Vagina (tissue), 2 donors: ENCODE data around the gene INPP4A. TPM values are rescaled to one million over a fixed set of nuclear protein-coding genes. Genes with fewer than 3 reads are reported as not detected.

Source experiments
- DNase-seq, 2 donors: peaks; one replicate each; pipeline ENCODE4 v3.0.0-alpha.2; 2017; ENCODE audit errors: extremely low spot score in 2 of 2
- H3K27ac ChIP-seq: fragments of 200-600 bp; sonication (generic); one replicate; pipeline ENCODE4 v1.5.1; 2019
- H3K27me3 ChIP-seq: fragments of 200-600 bp; sonication (generic); one replicate; pipeline ENCODE4 v1.5.1; 2019
- H3K36me3 ChIP-seq, 2 donors: fragments of 200-600 bp; sonication (generic); one replicate each; pipeline ENCODE4 v1.5.1; 2017 to 2019
- H3K4me1 ChIP-seq: fragments of 200-600 bp; sonication (generic); one replicate; pipeline ENCODE4 v1.5.1; 2019
- H3K4me3 ChIP-seq, 2 donors: fragments of 200-600 bp; sonication (generic); 1 replicate in 1 of 2; 2 replicates in 1 of 2; pipeline ENCODE4 v1.5.1; 2016 to 2019
- H3K9me3 ChIP-seq: fragments of 200-600 bp; sonication (generic); one replicate; pipeline ENCODE4 v1.5.1; 2019
- POLR2A ChIP-seq, 2 donors: fragments of 450-650 bp; IDR thresholded peaks; one replicate each; pipeline ENCODE4 v1.6.1; 2017; ENCODE audit warnings: antibody characterized with exemption in 2 of 2, mild to moderate bottlenecking in 2 of 2, moderate library complexity in 2 of 2
- POLR2AphosphoS5 ChIP-seq, 2 donors: sonication (generic); formaldehyde crosslinking; IDR thresholded peaks; one replicate each; pipeline ENCODE4 v1.9.0; 2017; ENCODE audit warnings: antibody characterized with exemption in 2 of 2, mild to moderate bottlenecking in 2 of 2, low read depth in 1 of 2; ENCODE audit not compliant: insufficient read depth in 1 of 2
- intact Hi-C: fragments of 100-400 bp; cut with DNase I; formaldehyde crosslinking; loops from one replicate; pipeline ENCODE4 v1.15.1; 2023
- total RNA-seq: library from RNA; depleted of rRNA; stranded (reverse); fragments of >200 nt; gene quantifications from one replicate; pipeline ENCODE4 v1.2.3, GENCODE V29; 2016
- TF ChIP-seq, protein P1 (sequence below), 3 experiments: fragments of 450-650 bp in 2 of 3; fragments of 200-600 bp in 1 of 3; sonication (generic) in 1 of 3; IDR thresholded peaks; one replicate each; pipeline ENCODE4 v1.5.1; 2017 to 2019; ENCODE audit warnings: antibody characterized with exemption in 3 of 3, mild to moderate bottlenecking in 2 of 3, moderate library complexity in 2 of 3

The INPP4A gene
- total RNA-seq, 1 donor from 2014 or later = 38.1 TPM

DNA sequence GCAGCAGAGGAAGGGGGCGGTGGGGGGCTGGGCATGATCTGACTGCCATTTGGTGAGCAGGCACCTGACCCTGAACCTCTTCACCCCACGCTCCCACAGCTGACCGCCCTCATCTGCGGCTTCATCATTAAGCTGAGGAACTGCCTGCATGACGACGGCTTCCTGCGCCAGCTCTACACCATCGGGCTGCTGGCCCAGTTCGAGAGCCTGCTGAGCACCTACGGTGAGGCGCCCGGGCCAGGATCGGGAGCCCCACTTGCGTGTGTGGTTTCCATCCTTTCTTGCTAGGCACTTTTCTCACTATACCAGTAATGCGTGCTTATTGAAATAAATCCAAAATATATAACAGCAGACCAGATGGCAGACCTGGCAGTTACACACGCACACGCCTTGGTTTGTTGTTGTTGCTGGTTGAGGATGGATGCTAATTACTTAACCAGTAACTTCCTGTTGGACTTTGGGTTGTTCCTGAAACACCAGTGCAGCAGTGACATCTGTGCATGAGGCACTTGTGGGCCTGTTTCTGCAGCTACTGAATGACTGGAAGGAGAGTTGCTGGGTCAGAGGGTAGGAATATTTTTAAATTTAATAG, 120.0 kb downstream of the INPP4A start:
- Histone ChIP-seq H3K36me3 (peaks cover 0 to 22% of the 10 kb centered on the region in 2 donors), H3K4me1 (peaks cover 7% of the 10 kb centered on the region), H3K27ac (no peak overlapping the region), H3K4me3 (no peak overlapping the region), H3K27me3 (no peaks in the 10 kb centered on the region), H3K9me3 (no peaks in the 10 kb centered on the region)
- intact Hi-C loops = no loop called here
- TF ChIP-seq POLR2AphosphoS5 (IDR thresholded peaks at IDR 0.05; ENCODE audit: insufficient read depth in 1 of 2, low read depth in 1 of 2) = no peak
- TF ChIP-seq POLR2A (IDR thresholded peaks at IDR 0.05) = no peak
- TF ChIP-seq, protein P1, sequence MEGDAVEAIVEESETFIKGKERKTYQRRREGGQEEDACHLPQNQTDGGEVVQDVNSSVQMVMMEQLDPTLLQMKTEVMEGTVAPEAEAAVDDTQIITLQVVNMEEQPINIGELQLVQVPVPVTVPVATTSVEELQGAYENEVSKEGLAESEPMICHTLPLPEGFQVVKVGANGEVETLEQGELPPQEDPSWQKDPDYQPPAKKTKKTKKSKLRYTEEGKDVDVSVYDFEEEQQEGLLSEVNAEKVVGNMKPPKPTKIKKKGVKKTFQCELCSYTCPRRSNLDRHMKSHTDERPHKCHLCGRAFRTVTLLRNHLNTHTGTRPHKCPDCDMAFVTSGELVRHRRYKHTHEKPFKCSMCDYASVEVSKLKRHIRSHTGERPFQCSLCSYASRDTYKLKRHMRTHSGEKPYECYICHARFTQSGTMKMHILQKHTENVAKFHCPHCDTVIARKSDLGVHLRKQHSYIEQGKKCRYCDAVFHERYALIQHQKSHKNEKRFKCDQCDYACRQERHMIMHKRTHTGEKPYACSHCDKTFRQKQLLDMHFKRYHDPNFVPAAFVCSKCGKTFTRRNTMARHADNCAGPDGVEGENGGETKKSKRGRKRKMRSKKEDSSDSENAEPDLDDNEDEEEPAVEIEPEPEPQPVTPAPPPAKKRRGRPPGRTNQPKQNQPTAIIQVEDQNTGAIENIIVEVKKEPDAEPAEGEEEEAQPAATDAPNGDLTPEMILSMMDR (IDR thresholded peaks at IDR 0.05) = no peak
- DNase-seq = no peak

DNA sequence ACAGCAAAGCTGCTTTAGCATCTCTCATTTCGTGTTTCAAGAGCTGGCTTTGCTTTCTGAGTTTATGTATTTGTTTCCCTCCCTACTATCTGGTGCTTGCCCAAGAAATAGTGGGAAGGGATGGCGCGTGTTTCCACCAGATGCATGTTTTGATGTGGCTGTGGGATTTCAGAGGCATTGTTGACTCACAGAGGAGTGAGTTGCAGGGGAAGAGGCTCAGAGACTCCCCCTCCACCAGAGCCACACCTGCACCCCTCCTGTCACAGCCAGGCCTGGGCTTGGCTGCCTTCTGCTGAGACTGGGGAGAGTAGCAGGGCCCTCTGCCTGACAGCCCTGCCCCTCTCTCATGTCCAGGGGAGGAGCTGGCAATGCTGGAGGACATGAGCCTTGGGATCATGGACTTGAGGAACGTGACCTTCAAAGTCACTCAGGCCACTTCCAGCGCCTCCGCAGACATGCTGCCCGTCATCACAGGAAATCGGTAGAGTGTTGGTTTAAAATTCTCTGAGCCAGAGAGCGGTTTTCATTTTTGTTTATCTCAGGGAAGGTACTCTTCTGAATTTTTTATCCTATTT, 120.7 kb downstream of the INPP4A start:
- Histone ChIP-seq H3K4me3 (no peak overlapping the region), H3K9me3 (no peaks in the 10 kb centered on the region), H3K27me3 (no peaks in the 10 kb centered on the region), H3K4me1 (no peaks in the 10 kb centered on the region), H3K36me3 (peaks cover 0 to 22% of the 10 kb centered on the region in 2 donors), H3K27ac (no peak overlapping the region)
- intact Hi-C loops = no loop called here
- no peak for TF ChIP-seq POLR2AphosphoS5 (IDR thresholded peaks at IDR 0.05; ENCODE audit: insufficient read depth in 1 of 2, low read depth in 1 of 2)
- no peak for DNase-seq

DNA sequence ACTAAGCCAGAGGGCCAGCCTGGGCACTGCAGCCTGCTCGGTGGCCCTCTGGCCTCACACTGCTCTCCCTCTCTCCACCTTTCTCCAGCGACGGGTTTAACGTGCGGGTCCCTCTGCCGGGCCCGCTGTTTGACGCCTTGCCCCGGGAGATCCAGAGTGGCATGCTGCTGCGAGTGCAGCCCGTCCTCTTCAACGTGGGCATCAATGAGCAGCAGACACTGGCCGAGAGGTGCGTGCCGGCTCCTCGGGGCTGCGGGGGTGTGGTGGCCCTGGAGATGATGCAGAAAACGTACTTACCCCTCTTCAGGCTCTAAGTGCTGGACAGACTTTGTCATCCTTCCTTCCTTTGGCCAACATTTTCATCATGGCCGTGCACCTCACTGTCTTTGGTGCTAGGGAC, 121.3 kb downstream of the INPP4A start:
- H3K4me1 ChIP-seq = no peaks in the 10 kb centered on the region
- peaks cover 0 to 22% of the 10 kb centered on the region in 2 donors for H3K36me3 ChIP-seq
- intact Hi-C loops = no loop called here
- no peak overlapping the region for H3K4me3 ChIP-seq
- H3K27ac ChIP-seq = no peak overlapping the region
- TF ChIP-seq POLR2AphosphoS5 (IDR thresholded peaks at IDR 0.05; ENCODE audit: insufficient read depth in 1 of 2, low read depth in 1 of 2) = no peak
- TF ChIP-seq, protein P1 (IDR thresholded peaks at IDR 0.05) = no peak
- TF ChIP-seq POLR2A (IDR thresholded peaks at IDR 0.05) = no peak
- no peaks in the 10 kb centered on the region for H3K27me3 ChIP-seq
- DNase-seq = no peak
- no peaks in the 10 kb centered on the region for H3K9me3 ChIP-seq

DNA sequence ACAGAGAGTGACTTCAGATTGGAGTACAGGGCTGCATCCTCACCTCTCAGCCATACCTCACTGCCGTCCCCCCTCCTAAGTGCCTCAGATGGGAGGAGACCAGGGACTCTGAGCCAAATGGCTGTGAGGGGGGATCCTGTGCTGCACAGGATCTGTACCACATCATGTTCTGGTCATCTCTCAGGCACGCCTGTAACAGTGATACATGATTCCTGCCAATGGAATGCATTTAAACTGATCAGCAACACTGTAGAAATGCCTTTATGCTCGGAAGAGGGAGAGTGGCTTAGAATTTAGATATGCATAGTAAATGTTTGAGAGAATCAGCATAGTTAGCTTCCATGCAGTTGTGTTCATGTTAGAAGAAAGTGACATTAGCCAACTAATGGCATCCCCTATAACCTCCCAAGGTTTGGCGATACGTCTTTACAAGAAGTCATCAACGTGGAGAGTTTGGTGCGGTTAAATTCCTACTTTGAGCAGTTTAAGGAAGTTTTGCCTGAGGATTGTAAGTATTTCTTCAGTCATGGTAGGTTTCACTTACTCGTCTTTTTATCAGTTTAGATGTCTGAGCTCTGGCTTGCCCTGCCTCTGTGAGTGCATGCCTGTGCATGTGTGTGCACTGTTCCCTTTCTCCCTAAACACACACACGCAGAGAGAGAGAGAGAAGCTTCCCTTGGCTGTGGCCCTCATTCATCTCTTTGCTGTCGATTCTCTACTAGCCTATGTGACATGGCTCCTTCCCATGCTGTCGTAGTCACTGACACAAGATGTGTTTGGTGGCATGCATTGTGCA, 123.7 kb downstream of the INPP4A start:
- TF ChIP-seq POLR2AphosphoS5 (IDR thresholded peaks at IDR 0.05; ENCODE audit: insufficient read depth in 1 of 2, low read depth in 1 of 2) (no peak), POLR2A (IDR thresholded peaks at IDR 0.05) (no peak)
- TF ChIP-seq, protein P1 (IDR thresholded peaks at IDR 0.05) = no peak
- no peak overlapping the region for H3K27ac ChIP-seq
- H3K4me1 ChIP-seq = no peaks in the 10 kb centered on the region
- DNase-seq = no peak
- H3K36me3 ChIP-seq = peaks cover 0 to 20% of the 10 kb centered on the region in 2 donors
- no peaks in the 10 kb centered on the region for H3K27me3 ChIP-seq
- no peaks in the 10 kb centered on the region for H3K9me3 ChIP-seq
- intact Hi-C loops = no loop called here
- no peak overlapping the region for H3K4me3 ChIP-seq

DNA sequence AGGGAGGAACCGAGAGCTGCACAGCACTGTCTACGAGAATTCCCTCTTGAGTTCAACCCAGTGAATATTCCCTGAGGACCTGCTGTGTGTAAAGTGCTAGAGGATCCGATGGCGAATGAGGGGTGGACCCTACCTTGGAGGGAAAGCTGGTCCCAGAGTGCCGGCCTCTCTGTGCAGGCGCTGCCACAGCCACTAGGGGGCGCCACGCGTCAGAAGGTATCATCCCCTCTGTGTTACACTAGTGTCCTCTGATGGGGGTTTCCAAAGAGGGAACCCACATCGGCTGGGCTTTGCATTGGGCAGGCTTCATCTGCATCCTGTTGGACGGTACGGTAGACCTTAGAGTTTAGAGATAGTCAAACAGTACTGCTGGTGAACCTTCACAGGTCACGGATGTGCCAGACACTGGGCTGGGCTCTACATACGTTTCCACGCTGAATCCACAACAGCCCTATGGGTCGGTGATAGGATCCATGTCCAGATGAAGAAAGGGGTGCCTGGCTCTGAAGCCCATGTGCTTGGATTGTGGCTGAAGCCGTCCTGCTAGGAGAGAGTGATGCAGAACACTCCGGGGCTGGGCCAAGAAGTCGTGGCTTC, 124.6 kb downstream of the INPP4A start:
- H3K36me3 ChIP-seq = peaks cover 0 to 13% of the 10 kb centered on the region in 2 donors
- no peaks in the 10 kb centered on the region for H3K27me3 ChIP-seq
- no peak for DNase-seq
- H3K27ac ChIP-seq = no peak overlapping the region
- no peaks in the 10 kb centered on the region for H3K9me3 ChIP-seq
- H3K4me1 ChIP-seq = no peaks in the 10 kb centered on the region
- H3K4me3 ChIP-seq = no peak overlapping the region
- TF ChIP-seq, protein P1 (IDR thresholded peaks at IDR 0.05) = peak; percentile 34 to 63 (median 49)
- TF ChIP-seq POLR2AphosphoS5 (IDR thresholded peaks at IDR 0.05; ENCODE audit: insufficient read depth in 1 of 2, low read depth in 1 of 2) (no peak), POLR2A (IDR thresholded peaks at IDR 0.05) (no peak)
- intact Hi-C loops = no loop called here
